PC-3 (cell line): Measurements from ENCODE around the gene DHX38.

Experiments
- EZH2 ChIP-seq: fragments of 300-600 bp; sonication (generic); IDR thresholded peaks from one replicate; pipeline ENCODE4 v1.6.1; 2017; ENCODE audit warnings: antibody characterized with exemption, mild to moderate bottlenecking, low read length; ENCODE audit not compliant: unreplicated experiment
- EZH2phosphoT487 ChIP-seq: fragments of 300-600 bp; sonication (generic); IDR thresholded peaks from 2 replicates; pipeline ENCODE4 v1.6.1; 2018; ENCODE audit warnings: mild to moderate bottlenecking, antibody characterized with exemption, low read length, borderline replicate concordance
- TF ChIP-seq, protein P1 (sequence below): fragments of 300-600 bp; sonication (generic); conservative IDR thresholded peaks from 2 replicates; pipeline ENCODE4 v1.5.1; 2017; ENCODE audit warnings: antibody characterized with exemption, low read depth, mild to moderate bottlenecking, low read length

DNA sequence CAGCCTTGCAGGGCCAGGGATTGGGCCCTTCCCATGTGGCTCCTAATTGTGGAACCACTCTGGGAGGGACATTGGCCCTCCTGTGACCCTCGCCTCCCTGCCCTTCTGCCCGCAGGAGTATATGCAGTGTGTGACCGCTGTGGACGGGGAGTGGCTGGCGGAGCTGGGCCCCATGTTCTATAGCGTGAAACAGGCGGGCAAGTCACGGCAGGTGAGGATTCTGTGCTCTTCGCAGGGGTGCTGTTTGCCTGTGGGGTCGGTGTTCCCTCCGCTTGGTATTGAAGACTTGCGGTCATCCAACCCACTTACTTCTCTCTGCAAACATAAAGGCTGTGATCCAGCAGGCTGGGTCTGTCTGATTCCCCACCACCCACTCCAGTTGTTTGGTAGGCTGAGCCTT is 15.7 kb downstream of the DHX38 start:
- TF ChIP-seq, protein P1, sequence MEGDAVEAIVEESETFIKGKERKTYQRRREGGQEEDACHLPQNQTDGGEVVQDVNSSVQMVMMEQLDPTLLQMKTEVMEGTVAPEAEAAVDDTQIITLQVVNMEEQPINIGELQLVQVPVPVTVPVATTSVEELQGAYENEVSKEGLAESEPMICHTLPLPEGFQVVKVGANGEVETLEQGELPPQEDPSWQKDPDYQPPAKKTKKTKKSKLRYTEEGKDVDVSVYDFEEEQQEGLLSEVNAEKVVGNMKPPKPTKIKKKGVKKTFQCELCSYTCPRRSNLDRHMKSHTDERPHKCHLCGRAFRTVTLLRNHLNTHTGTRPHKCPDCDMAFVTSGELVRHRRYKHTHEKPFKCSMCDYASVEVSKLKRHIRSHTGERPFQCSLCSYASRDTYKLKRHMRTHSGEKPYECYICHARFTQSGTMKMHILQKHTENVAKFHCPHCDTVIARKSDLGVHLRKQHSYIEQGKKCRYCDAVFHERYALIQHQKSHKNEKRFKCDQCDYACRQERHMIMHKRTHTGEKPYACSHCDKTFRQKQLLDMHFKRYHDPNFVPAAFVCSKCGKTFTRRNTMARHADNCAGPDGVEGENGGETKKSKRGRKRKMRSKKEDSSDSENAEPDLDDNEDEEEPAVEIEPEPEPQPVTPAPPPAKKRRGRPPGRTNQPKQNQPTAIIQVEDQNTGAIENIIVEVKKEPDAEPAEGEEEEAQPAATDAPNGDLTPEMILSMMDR = no peak
- TF ChIP-seq EZH2 (no peak), EZH2phosphoT487 (no peak)
